ENCODE measurements around the gene STK10. TPM values are rescaled to one million over a fixed set of nuclear protein-coding genes. Genes with fewer than 3 reads are reported as not detected.

The STK10 gene
- total RNA-seq, 2 donors from 2014 or later, result 14.3 to 17.9 TPM

GRCh38 chr5:172137046-172137445 is 51.0 kb downstream of the STK10 start:
- H3K4me3 Mint-ChIP-seq, result no peak overlapping the region
- Histone ChIP-seq H3K27me3 (ENCODE audit: control insufficient read depth, insufficient read depth, low read length, poor library complexity, severe bottlenecking) (no peaks in the 10 kb centered on the region), H3K27ac (ENCODE audit: low read depth, low read length) (no peak overlapping the region), H3K36me3 (ENCODE audit: control insufficient read depth, insufficient read depth, low read length) (no peaks in the 10 kb centered on the region), H3K9ac (ENCODE audit: extremely low read depth, low read length, poor library complexity, severe bottlenecking) (no peak overlapping the region), H3K4me1 (ENCODE audit: control insufficient read depth, insufficient read depth, low read length) (no peaks in the 10 kb centered on the region), H3K4me3 (ENCODE audit: low read length) (no peak overlapping the region), H3K9me3 (ENCODE audit: control insufficient read depth, low read length) (peaks cover 19% of the 10 kb centered on the region)
- H3K4me1 Mint-ChIP-seq, result peaks cover 5% of the 10 kb centered on the region
- H3K27me3 Mint-ChIP-seq (ENCODE audit: insufficient read depth), result no peaks in the 10 kb centered on the region
- TF ChIP-seq, protein P1, sequence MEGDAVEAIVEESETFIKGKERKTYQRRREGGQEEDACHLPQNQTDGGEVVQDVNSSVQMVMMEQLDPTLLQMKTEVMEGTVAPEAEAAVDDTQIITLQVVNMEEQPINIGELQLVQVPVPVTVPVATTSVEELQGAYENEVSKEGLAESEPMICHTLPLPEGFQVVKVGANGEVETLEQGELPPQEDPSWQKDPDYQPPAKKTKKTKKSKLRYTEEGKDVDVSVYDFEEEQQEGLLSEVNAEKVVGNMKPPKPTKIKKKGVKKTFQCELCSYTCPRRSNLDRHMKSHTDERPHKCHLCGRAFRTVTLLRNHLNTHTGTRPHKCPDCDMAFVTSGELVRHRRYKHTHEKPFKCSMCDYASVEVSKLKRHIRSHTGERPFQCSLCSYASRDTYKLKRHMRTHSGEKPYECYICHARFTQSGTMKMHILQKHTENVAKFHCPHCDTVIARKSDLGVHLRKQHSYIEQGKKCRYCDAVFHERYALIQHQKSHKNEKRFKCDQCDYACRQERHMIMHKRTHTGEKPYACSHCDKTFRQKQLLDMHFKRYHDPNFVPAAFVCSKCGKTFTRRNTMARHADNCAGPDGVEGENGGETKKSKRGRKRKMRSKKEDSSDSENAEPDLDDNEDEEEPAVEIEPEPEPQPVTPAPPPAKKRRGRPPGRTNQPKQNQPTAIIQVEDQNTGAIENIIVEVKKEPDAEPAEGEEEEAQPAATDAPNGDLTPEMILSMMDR (conservative IDR thresholded peaks at IDR 0.05), result no peak
- WGBS, 2 experiments (ENCODE audit: insufficient coverage in 1 of 2, insufficient read length in 1 of 2), result 90 to 94% methylated on average over 3 of the region's 3 CpGs
- peaks cover 1% of the 10 kb centered on the region for H3K36me3 Mint-ChIP-seq (ENCODE audit: low read depth)
- no peak overlapping the region for H3K27ac Mint-ChIP-seq
- H3K9me3 Mint-ChIP-seq, result peaks cover 13% of the 10 kb centered on the region
- DNase-seq, result no peak

DNA sequence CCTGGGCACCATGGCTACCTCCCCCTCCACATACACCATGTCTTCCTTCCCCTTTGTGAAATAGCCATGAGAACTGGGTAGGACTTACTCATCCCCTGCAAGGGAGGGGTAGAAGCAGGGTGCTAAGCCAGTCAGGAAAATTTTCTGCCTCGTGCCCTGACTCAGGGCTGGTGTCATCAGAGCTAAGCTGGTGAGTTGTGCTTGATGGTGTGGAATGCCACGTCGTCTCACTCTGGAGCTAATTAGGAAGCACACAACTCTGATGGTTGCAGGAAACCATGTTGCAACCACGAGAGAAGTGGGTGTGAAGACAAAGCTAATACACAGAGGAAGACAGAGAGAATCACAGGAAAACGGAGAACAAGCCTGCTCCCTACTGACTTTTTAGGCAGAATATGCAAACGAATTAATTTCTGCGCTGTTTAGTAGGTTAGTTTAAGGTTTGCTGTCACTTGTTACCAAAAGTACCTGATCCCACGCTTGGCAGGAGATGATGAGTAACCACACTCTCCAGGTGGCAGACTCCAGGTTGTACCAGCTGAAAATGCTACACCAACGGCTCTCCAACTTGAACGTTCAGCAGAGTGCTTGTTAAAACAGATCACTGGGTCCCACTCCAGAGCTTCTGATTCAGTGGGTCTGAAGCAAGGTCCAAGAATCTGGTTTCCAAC is 54.5 kb downstream of the STK10 start:
- H3K4me1 Mint-ChIP-seq, result no peaks in the 10 kb centered on the region
- no peak for DNase-seq
- peaks cover 13% of the 10 kb centered on the region for H3K9me3 Mint-ChIP-seq
- TF ChIP-seq, protein P1 (conservative IDR thresholded peaks at IDR 0.05), result no peak
- H3K4me3 ChIP-seq (ENCODE audit: low read length), result no peak overlapping the region
- H3K36me3 ChIP-seq (ENCODE audit: control insufficient read depth, insufficient read depth, low read length), result no peaks in the 10 kb centered on the region
- H3K9ac ChIP-seq (ENCODE audit: extremely low read depth, low read length, poor library complexity, severe bottlenecking), result no peak overlapping the region
- peaks cover 13% of the 10 kb centered on the region for H3K9me3 ChIP-seq (ENCODE audit: control insufficient read depth, low read length)
- no peak overlapping the region for H3K27ac Mint-ChIP-seq
- H3K4me1 ChIP-seq (ENCODE audit: control insufficient read depth, insufficient read depth, low read length), result no peaks in the 10 kb centered on the region
- H3K36me3 Mint-ChIP-seq (ENCODE audit: low read depth), result peaks cover 1% of the 10 kb centered on the region
- H3K27ac ChIP-seq (ENCODE audit: low read depth, low read length), result no peak overlapping the region
- WGBS, 2 experiments (ENCODE audit: insufficient coverage in 1 of 2, insufficient read length in 1 of 2), result 90 to 95% methylated on average over 9 to 10 of the region's 10 CpGs
- no peak overlapping the region for H3K4me3 Mint-ChIP-seq
- no peaks in the 10 kb centered on the region for H3K27me3 ChIP-seq (ENCODE audit: control insufficient read depth, insufficient read depth, low read length, poor library complexity, severe bottlenecking)
- H3K27me3 Mint-ChIP-seq (ENCODE audit: insufficient read depth), result no peaks in the 10 kb centered on the region

DNA sequence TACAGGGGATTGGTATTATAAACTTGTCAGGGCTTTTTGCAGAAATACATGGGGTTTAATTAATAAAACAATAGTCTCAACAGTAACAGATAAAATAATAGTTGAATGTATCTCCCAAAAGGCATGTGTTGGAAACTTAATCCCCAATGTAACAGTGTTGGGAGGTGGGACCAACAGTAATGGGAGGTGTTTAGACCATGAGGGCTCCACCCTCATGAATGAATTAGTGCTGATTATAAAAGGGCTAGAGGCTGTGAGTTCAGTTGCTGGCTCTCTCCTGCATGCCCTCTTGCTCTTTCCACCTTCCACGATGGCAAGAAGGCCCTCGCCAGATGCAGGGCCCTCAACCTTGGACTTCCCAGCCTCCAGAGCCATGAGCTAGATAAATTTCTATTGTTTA is 56.3 kb downstream of the STK10 start:
- Mint-ChIP-seq H3K36me3 (ENCODE audit: low read depth) (no peaks in the 10 kb centered on the region), H3K4me3 (no peak overlapping the region), H3K4me1 (no peaks in the 10 kb centered on the region), H3K27ac (no peak overlapping the region), H3K27me3 (ENCODE audit: insufficient read depth) (no peaks in the 10 kb centered on the region), H3K9me3 (peaks cover 7% of the 10 kb centered on the region)
- Histone ChIP-seq H3K4me1 (ENCODE audit: control insufficient read depth, insufficient read depth, low read length) (no peaks in the 10 kb centered on the region), H3K36me3 (ENCODE audit: control insufficient read depth, insufficient read depth, low read length) (no peaks in the 10 kb centered on the region), H3K27ac (ENCODE audit: low read depth, low read length) (no peak overlapping the region), H3K9ac (ENCODE audit: extremely low read depth, low read length, poor library complexity, severe bottlenecking) (no peak overlapping the region), H3K27me3 (ENCODE audit: control insufficient read depth, insufficient read depth, low read length, poor library complexity, severe bottlenecking) (no peaks in the 10 kb centered on the region), H3K4me3 (ENCODE audit: low read length) (no peak overlapping the region), H3K9me3 (ENCODE audit: control insufficient read depth, low read length) (peaks cover 8% of the 10 kb centered on the region)
- DNase-seq, result no peak
- 93 to 100% methylated on average over 1 to 2 of the region's 2 CpGs for WGBS, 2 experiments (ENCODE audit: insufficient coverage in 1 of 2, insufficient read length in 1 of 2)
- TF ChIP-seq, protein P1 (conservative IDR thresholded peaks at IDR 0.05), result no peak
